T-helper 1 cell treated with Interleukin-12 subunit alpha and Interleukin-12 subunit beta and Interleukin-4 antibody, amounts not matched to agents 30 ng/mL and 1 ng/mL, for 36 hours (primary cell): ENCODE data around the gene FALEC. TPM values are rescaled to one million over a fixed set of nuclear protein-coding genes. Genes with fewer than 3 reads are reported as not detected.

Source experiments
- intact Hi-C: fragments of 100-400 bp; cut with micrococcal nuclease; formaldehyde crosslinking; loops from one replicate; pipeline ENCODE4 v1.15.1; 2024
- total RNA-seq: library from RNA; stranded (reverse); gene quantifications from 2 replicates; pipeline ENCODE4 v1.2.3, GENCODE V29; 2022

Gene FALEC
- total RNA-seq, 1 donor from 2014 or later, result not detected

DNA sequence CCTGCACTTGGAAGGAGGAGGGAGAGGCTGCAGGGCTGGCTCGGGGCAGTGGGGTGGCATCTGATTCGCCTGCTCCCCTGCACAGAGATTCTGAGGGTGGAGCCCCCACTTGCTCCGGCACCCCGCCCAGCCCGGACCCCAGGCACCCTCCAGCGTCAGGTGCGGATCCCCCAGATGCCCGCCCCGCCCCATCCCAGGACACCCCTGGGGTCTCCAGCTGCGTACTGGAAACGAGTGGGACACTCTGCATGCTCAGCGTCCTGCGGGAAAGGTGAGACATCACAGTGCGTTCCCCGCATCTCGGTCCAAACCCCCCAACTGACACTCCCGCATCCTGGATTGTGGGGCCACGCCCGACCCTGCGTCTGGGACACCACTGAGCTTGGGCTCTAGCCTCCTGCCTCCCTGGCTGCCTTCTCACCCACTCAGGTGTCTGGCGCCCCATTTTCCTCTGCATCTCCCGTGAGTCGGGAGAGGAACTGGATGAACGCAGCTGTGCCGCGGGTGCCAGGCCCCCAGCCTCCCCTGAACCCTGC lies 41.6 kb downstream of the FALEC start:
- intact Hi-C loops, result no loop called here

DNA sequence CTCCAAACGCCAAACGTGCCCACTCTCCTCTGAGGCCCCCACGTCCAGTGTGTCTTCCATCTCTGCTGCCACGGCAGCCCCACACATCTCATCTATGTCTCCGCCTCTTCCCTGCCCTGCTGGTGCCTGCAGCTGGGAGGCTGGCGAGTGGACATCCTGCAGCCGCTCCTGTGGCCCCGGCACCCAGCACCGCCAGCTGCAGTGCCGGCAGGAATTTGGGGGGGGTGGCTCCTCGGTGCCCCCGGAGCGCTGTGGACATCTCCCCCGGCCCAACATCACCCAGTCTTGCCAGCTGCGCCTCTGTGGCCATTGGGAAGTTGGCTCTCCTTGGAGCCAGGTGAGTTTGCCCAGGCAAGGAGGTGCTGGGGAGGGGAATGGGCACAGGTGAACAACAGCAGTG lies 42.3 kb downstream of the FALEC start:
- intact Hi-C loops, result no loop called here

DNA sequence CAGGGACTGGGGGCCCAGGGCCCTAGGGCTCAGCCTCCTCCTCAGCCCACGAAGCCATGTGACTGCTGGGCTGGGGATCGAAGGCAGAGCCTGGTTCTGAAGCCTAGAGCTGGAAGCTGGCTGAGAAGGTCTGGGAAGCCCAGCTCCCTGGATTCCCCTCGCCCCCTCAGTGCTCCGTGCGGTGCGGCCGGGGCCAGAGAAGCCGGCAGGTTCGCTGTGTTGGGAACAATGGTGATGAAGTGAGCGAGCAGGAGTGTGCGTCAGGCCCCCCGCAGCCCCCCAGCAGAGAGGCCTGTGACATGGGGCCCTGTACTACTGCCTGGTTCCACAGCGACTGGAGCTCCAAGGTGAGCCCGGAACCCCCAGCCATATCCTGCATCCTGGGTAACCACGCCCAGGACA lies 42.8 kb downstream of the FALEC start:
- intact Hi-C loops, result no loop called here

DNA sequence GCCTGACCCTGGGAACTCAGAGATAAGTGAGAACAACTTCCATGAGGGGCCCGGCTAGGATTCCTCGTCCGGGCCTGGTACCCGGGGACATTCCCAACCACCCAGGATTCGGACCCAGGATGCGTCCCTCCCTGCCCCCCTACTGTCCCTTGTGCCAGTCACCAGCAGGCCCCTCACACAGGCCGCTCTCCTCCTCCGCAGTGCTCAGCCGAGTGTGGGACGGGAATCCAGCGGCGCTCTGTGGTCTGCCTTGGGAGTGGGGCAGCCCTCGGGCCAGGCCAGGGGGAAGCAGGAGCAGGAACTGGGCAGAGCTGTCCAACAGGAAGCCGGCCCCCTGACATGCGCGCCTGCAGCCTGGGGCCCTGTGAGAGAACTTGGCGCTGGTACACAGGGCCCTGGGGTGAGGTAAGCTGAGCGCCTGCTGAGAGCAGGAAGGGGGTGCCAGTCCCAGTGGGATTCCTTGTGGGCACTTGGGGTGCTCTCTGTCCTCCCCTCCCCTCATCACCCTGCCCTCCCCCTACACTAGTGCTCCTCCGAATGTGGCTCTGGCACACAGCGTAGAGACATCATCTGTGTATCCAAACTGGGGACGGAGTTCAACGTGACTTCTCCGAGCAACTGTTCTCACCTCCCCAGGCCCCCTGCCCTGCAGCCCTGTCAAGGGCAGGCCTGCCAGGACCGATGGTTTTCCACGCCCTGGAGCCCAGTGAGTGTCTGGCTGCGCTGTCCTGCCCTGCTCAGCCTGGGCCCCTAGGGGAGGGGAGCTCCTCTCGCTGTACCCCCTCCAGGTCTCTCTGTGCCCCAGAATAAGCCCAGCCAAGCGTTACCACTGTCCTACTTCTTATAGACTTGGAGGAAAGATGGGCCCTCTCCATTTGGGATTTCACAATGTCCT lies 43.5 kb downstream of the FALEC start:
- intact Hi-C loops, result no loop called here

DNA sequence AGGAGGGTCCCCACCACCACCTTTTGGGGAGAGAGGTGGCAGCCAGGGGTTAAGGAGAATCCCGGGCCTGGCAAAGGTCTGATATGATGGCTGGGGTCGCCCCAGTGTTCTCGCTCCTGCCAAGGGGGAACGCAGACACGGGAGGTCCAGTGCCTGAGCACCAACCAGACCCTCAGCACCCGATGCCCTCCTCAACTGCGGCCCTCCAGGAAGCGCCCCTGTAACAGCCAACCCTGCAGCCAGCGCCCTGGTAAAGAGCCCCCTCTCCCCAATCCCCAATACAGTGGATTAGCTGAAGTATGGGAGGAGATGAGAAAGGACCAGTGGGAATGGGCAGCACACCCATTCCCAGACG lies 44.1 kb downstream of the FALEC start:
- intact Hi-C loops, result loop anchor here (1.0 to 5.0 kb wide), 11 partner anchors 7 to 723 kb away; partner anchors contain the start of genes ANP32E, CDC42SE1, CTSS and TARS2

DNA sequence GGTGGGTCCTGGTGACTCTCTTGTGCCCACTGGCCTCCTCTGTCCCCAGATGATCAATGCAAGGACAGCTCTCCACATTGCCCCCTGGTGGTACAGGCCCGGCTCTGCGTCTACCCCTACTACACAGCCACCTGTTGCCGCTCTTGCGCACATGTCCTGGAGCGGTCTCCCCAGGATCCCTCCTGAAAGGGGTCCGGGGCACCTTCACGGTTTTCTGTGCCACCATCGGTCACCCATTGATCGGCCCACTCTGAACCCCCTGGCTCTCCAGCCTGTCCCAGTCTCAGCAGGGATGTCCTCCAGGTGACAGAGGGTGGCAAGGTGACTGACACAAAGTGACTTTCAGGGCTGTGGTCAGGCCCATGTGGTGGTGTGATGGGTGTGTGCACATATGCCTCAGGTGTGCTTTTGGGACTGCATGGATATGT lies 44.5 kb downstream of the FALEC start:
- intact Hi-C loops, result loop anchor here (1.0 to 5.0 kb wide), 11 partner anchors 8 to 722 kb away; partner anchors contain the start of genes ANP32E, CDC42SE1, CTSS and TARS2

DNA sequence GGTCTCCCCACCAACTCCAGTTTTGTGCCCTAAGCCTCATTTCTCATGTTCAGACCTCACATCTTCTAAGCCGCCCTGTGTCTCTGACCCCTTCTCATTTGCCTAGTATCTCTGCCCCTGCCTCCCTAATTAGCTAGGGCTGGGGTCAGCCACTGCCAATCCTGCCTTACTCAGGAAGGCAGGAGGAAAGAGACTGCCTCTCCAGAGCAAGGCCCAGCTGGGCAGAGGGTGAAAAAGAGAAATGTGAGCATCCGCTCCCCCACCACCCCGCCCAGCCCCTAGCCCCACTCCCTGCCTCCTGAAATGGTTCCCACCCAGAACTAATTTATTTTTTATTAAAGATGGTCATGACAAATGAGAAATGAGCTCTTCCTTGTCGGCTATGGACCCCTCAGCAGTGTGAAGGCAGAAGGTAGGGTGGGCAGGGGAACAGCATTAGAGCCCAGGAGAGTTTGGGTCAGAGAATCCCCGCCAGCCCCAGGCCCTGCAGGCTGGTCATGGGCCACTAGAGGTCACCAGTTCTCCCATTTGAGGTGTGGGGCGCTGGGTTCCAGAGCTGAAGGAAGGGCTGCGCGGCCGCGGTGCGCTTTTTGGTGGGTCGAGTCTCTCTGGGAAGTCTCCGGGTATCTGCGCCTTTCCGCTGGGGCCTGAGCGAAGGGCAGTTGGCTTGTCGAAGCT lies 45.2 kb downstream of the FALEC start:
- intact Hi-C loops, result loop anchor here (1.0 to 5.0 kb wide), 13 partner anchors 8 to 722 kb away; partner anchors contain the start of genes ANP32E, CDC42SE1, CTSS and TARS2

DNA sequence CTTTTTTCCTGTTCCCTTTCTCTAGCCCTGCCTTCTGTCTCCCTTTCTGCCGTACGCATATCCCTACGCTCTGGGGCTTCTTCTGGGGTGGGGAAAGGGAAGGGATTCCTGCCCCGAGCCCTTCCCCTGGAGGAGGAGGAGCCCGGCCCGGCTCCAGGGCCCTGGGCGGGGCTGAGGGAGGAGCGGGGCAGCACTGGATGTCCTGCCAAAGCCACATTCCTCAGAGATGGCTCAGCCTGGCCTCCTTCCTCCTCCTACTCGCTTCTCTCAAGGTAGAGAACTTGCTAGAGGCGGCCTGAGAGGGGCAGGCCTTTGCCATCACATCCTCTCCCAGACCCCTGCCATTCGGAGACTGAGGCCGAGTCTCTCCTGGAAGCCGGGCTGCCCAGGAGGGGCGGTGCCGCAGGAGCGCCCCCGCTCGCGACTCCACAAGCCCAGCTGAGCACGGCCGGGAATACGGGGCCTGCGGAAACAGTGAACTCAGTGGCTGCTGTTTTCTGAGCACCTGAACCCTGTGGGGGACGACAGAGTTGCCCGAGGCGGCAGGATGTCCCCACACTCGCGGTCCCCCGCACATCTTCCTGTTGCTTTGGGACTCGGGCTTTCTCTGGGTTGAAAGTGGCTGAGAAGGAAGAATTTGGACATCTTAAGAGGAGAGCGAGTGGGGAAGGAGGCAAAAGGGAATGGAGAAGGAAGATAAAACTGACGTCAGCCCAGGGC lies 45.9 kb downstream of the FALEC start:
- intact Hi-C loops, result loop anchor here (1.0 to 5.0 kb wide), 9 partner anchors 45 to 721 kb away; partner anchors contain the start of genes ANP32E, CDC42SE1, CTSS and ZNF687

DNA sequence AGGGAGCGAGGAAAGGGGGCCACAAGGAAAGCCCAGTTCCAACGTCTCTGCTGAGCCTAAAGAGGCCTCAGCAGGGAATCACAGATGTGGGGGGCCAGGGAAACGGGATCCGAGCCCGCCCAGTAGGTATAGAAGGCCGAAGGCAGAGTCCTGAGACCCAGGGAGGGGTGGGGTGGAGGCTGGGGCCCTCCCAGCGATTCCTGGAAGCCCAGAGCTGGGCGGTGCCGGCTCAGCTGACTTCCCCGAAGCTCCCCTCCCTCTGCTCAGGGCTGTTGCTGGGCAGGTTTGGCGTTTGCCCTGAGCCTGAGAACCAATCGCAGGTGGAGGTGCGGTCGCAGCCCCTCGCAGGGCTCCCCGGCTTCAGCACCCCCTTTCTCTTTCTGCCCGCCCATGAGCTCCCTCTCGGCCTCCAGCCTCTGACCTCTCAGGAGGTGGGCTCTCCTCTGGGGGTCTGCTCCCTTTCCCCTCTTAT lies 46.5 kb downstream of the FALEC start:
- intact Hi-C loops, result loop anchor here (1.0 to 5.0 kb wide), 14 partner anchors 17 to 720 kb away; partner anchors contain the start of genes ANP32E, ARNT, CDC42SE1 and CTSS

DNA sequence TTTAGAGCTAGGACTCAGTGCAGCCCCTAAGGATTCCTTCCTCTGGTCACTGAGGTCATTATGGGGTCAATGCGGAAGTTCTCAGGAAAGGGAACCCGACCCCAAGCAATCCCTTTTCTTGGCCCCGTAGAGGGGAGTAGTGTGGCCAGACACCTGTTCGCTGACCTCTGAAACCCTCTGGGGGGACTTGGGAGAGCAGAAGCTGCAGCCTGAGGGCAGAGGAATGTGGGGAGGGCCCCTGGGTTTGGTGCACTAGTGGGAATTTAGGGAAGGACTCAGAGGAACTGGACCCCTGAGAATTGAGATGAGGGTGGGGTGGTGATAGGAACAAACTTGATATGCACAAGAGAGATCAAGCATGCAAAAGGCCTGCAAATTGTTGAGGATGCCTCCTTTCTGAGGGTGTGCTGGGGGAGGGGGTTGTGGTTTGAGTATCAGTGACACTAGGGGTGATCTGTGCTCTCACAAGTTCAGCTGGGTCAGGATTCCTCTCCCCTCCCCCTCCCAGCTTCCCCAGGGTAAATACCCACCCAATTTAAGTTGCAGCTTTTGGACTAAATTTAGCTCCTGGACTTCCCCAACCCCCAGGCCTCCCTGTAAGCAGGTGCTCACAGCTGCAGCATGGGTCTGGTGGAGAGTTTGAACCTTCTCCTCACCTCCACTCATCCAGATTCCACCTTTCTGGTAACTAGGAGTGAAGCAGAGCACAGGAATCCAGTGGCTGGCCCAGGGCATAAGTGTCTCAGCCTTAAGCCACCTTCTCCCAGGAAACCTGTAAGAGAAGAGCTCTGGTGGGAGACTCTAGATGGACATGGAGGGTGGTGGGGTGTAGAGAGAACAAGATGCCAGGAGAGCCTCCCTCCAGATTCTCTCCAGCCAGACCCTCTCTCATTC lies 47.1 kb downstream of the FALEC start:
- intact Hi-C loops, result loop anchor here (1.0 to 5.0 kb wide), 11 partner anchors 17 to 720 kb away; partner anchors contain the start of genes ARNT, CDC42SE1, CTSS and ENSA

DNA sequence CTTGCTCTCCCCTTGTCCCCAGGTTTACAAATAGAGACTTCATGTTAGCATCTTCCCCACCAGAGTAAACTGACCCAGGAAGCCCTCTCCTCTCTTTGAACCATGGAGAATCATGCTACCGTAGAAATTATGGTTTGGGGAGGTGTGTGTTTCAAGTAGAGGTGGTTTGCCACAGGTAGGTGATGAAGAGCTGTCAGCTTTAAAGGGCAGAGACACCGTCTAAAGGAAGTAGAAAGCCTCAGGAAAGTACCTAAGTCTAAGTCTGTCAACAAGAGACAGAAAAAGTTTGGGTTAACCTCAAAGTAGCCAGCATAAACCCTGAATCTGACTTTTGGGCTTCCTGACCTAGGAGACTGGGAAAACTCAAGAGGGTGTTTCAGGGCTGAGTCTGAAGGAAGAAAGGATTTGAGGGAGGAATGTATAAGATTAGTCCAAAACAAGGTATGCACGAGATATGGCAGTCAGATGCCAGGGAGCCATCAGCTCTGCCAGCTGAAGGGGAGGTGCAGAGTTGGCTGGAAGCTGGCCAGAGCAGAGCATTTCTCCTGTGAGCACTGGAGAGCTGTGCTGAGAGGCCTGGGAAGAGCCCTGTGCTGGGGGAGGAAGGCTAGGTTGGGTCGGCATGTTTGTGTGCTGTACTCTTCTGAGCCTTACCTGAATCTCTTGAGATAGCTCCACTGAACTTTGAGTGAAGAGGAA lies 47.9 kb downstream of the FALEC start:
- intact Hi-C loops, result loop anchor here (1.0 to 5.0 kb wide), 10 partner anchors 48 to 719 kb away; partner anchors contain the start of genes ARNT, CDC42SE1, CTSS and GOLPH3L

DNA sequence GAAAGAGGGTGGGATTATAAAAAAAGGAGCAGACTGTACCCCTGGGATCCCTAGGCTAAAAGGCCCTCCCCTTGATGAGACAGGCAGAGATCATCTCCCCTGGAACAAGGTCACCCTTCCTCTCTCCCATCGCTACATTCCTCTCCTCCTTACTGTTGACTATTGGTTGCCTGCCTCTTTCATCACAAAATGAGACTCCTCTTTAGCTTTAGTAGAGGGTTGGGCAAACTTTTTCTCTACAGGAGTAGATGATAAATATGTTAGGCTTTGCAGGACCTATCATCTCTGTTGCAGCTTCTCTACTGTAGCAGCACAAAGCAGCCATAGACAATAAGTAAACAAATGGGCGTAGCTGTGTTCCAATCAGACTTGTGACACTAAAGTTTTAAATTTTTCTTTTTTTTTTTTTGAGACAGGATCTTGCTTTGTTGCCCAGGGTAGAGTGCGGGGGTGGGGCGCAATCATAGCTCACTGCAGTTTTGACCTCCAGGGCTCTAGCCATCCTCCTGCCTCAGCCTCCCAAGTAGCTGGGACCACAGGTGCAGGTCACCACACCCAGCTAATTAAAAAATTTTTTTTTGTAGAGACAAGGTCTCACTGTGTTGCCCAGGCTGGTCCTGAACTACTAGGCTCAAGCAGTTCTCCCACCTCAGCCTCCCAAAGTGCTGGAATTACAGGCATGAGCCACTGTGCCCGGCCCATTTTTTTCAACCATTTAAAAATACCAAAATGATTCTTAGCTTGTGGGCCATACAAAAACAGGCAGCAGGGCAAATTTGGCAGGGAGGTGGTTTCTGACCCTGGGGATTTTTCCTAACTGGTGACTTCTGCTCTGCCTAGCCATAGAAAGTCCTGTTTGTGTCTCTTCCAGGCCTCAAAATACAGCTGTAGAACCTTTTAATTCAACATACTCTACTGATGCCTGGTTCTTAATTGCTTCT lies 48.8 kb downstream of the FALEC start:
- intact Hi-C loops, result loop anchor here (2.0 to 5.0 kb wide), 4 partner anchors 203 to 718 kb away; partner anchors contain the start of genes CDC42SE1, CTSS, TNFAIP8L2 and ZNF687

DNA sequence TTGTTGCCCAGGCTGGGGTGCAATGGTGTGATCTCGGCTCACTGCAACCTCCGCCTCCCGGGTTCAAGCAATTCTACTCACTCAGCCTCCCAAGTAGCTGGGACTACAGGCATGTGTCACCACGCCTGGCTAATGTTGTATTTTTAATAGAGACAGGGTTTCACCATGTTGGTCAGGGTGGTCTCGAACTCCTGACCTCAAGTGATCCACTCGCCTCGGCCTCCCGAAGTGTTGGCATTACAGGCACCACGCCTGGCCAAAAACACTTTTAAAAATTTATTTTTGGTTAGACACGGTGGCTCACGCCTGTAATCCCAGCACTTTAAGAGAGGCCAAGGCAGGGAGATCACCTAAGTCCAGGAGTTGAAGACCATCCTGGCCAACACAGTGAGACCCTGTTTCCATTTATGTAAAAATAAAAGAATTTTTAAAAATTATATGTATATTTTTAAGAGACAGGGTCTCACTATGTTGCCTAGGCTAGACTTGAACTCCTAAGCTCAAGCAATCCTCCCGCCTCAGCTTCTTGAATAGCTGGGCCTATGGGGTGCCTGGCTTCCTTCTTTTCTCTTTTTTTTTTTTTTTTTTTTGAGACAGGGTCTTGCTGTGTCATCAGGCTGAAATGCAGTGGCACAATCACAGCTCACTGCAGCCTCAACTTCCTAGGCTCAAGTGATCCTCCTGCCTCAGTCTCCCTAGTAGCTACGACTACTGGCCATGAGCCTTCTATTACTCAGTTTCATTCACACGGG lies 49.9 kb downstream of the FALEC start:
- intact Hi-C loops, result loop anchor here (2.0 to 5.0 kb wide), 2 partner anchors 591 to 782 kb away; partner anchors contain the start of genes RFX5 and TNFAIP8L2

DNA sequence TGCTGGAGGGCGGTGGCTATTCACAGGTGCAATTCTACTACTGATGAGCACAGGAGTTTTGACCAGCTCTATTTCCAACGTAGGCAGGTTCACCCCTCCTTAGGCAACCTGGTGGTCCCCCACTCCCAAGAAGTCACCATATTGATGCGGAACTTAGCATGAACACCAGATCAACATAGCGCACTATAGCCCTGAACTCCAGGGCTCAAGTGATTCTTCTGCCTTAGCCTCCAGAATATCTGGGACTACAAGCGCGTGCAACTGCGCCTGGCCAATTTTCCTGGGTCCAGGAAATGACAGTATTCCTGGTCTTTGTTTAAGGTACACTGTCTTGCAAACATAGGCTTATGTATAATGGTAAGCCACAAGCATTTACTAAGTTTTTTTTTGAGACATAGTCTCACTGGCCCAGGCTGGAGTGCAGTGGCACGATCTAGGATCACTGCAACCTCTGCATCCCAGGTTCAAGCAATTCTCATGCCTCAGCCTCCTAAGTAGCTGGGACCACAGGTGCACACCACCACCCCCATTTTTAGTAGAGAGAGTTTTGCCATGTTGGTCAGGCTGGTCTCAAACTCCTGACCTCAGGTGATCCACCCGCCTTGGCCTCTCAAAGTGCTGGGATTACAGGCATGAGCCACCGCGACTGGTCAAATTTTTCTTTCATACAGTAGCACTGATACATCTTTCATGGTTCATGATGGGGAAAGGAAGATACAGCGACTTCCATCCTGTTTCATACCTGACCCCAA lies 51.2 kb downstream of the FALEC start:
- intact Hi-C loops, result loop anchor here (1.0 to 5.0 kb wide), 5 partner anchors 13 to 781 kb away; partner anchors contain the start of genes ENSA, GOLPH3L, MCL1 and RFX5

DNA sequence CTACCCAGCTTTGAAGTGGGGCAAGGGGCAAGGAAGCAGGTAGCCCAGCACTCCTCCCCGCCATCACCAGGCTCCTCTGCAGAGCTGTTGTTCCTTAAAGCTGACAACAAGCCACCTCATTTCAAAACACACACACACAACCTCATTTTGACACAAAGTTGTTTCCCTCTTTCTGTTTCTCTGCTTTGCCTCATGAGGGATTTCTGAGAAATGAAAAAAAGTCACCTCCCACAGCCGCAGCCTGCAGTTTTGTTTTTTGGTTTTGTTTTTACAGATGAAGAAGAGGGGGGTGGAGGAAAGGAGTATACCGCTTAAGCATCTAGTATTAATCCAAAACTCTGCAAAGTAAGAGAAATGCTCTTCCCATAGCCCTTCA lies 51.8 kb downstream of the FALEC start:
- intact Hi-C loops, result loop anchor here (1.0 to 5.0 kb wide), 5 partner anchors 12 to 780 kb away; partner anchors contain the start of genes ENSA, GOLPH3L, MCL1 and RFX5
